ENCODE measurements around the gene CNTNAP1.
"Not testable (repeated sequence)": the region's sequence is repeated elsewhere in the genome, so short reads cannot be mapped to it uniquely, and the experiment has no call there.

The CNTNAP1 gene

DNA sequence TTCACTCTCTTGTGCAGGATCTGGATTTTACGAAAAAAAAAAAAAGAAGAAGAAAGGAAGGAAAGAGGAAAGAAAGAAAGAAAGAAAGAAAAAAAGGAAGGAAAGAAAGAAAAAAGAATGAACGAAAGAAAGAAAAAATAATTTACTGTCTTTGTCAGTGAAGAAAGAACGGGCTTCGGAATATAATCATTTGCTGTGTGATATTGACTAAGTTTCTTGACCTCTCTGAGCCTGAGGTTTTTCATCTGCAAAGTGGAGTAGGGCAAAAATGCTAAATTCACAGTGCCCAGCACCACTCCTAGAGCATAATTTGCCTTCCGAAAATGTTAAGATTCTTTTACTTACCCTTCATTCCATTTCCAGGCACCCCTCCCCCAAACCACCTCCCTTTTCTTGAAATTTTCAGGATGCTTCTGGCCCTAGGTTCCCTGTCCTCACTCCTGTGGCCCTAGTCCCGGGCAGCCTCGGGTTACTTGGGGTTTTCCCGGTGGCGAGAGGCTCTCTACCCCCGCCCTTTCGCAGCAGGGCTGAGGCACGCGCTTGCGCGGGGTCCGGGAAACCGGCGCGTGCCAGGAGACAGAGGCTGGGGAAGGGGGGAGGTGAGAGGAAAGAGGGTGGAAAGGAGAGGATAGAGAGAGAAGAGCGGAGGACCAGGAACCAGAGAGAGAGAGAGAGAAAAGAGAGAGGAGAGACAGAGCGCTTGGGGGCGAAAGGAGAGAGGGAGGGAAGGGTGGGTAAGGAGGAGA is at the start of gene CNTNAP1:
Gene CNTNAP1 (plus strand): TSS at position 556 of the 746 bp plus-strand sequence. CDS start 299 bp downstream, outside the sequence.
- DNase-seq (ENCODE audit: low read depth in 2 of 3, low spot score in 2 of 3): no peak

GRCh38 chr17:42632949-42633444 is 49.3 kb upstream of the CNTNAP1 start:
- DNase-seq (ENCODE audit: low read depth in 2 of 3, low spot score in 2 of 3): no peak

- DNase-seq (ENCODE audit: low read depth in 2 of 3, low spot score in 2 of 3): no peak
These were observed 42.7 kb upstream of the CNTNAP1 start for GRCh38 chr17:42639525-42640113.

GRCh38 chr17:42640121-42640520 is 42.2 kb upstream of the CNTNAP1 start:
- no peak for DNase-seq (ENCODE audit: low read depth in 2 of 3, low spot score in 2 of 3)

DNA sequence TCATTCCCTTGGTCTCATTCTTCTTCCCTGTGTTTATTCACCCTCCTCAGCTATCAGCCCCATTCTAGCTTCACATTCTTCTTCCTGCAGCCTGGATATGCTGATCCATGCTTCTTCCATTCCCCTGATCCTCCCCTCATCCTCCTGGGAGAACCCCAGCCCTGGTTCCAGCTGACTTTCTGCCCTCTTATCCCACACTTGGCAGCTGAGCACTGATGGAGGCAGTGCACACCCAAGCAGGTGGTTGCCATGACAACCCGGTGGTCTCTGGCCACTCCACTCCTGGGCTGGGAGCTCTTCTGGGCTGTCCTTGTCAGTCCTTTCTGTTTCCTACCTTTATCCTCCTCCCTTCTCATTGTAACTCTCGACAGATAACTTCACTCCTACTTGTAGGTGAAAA is 40.0 kb upstream of the CNTNAP1 start:
- DNase-seq (ENCODE audit: low read depth in 2 of 3, low spot score in 2 of 3): no peak

DNA sequence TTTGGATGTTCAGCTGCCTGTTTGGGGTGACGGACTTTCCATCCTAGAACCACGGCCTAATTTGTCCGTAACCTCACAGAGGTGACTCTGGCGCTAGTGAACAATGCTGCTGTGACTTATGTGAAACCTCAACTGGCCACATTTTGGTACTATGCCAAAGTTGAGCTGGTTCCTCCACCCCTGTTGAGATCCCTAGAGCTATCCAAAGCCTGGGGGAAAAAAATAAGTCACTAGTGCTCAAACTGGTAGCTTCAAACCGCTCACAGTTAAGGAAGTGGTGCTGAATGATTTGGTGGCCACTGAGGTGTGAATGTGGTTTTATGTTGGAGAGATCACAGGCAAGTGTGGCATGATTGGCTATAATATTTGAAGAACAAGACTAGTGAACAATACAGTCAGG is 34.6 kb upstream of the CNTNAP1 start:
- no peak for DNase-seq (ENCODE audit: low read depth in 2 of 3, low spot score in 2 of 3)

DNA sequence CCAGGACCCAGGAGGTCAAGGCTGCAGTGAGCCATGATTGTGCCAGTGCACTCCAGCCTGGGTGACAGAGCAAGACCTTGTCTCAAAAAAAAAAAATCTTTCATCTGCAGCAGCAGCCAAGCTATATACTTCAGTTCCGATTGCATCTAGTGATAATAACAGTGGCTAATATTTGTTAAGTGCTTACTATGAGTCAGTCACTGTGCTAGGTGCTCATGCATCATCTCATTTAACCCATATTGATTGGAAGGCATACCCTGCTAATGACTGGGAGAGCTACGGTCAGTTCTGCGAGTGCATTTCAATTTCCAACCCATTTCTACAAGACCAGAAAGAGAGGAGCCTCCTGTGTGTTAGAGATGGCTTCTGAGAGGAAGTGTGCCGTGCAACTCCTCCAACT is 30.9 kb upstream of the CNTNAP1 start:
- no peak for DNase-seq (ENCODE audit: low read depth in 2 of 3, low spot score in 2 of 3)

DNA sequence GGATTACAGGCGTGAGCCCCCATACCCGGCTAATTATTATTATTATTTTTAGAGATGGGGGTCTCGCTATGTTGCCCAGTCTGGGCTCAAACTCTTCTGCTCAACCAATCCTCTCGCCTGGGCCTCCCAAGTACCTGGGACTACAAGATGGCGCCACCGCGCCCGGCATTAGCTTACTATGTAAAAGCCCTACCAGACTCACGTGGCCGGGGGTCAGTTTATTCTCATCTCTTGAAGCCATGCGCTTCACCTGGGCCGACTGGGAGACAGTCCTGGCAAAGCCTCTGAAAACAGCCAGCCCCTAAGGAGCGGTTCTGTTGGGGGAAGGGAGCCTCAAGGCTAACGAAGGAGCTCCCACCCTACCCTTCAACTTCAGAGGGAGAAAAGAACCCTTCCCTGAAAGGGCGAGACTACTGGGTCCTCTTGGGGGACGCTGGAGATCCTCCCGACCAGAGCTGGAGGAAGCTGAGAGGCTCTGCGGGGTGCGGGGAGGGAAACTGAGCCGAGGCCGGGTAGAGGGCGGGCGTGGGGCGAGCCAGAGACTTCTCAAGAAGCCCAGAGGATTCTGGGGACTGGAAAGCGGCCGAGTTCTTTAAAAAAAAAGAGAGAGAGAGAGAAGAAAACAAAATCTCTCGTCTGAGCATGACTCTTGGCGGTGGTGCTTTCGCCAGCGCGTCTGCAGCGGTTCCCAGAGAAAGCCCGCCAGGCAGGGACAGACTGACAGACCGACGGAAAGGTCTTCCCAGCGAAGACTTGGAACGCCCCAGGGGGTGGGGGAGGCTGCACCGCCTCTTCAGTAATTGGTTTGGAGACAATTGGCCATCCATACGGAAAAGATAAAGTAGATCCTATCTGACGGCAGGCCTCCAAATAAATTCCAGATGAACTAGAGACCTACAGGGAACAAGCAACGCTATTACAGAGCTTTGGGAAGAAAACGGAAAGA is 28.9 kb upstream of the CNTNAP1 start:
- DNase-seq (ENCODE audit: low read depth in 2 of 3, low spot score in 2 of 3): no peak

- DNase-seq (ENCODE audit: low read depth in 2 of 3, low spot score in 2 of 3): no peak
These were observed 26.8 kb upstream of the CNTNAP1 start for GRCh38 chr17:42655528-42655927.

- DNase-seq (ENCODE audit: low read depth in 2 of 3, low spot score in 2 of 3): no peak
These were observed 24.3 kb upstream of the CNTNAP1 start for GRCh38 chr17:42657824-42658588.

DNA sequence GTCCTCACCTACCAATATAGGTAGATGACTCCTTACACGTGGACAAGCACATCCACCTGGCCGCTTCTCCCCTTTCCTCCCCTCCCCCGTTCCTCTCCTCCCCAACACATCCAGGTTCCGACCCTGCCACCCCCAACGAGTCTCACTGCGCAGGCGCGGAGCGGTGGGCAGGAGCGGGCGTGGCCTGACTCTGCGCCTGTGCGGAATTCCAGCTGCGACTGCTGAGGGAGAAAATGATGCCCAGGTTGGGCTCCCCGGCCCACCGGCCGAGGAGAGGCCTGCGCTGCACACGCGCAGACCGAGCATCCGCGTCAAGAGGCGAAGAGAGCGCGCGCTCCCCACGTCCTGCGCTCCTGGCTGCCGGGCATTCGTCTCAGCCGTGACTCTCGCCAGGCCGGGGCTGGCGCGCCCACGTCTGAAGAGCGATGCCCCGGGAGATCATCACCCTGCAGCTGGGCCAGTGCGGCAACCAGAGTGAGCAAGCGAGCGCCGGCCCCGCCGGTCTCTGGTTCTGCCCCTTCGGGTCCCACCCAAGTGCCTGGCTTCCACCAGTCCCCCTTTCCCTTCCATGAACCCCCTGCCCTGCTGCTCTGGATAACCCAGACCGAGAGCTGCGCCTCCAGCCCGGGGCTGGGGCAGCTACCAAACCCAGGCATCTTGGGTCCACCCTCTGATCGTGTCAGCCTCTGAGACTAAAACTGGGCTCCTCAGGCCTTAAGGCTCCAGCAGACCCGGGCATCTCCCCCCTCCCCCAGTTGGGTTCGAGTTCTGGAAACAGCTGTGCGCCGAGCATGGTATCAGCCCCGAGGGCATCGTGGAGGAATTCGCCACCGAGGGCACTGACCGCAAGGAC is 23.0 kb upstream of the CNTNAP1 start, which contains the start of gene TUBG2:
Gene TUBG2 (plus strand): TSS at position 206 of the 853 bp plus-strand sequence. CDS start 220 bp downstream, at position 426.
- DNase-seq (ENCODE audit: low read depth in 2 of 3, low spot score in 2 of 3): peak in 1 of 3 experiments; percentile 66

DNA sequence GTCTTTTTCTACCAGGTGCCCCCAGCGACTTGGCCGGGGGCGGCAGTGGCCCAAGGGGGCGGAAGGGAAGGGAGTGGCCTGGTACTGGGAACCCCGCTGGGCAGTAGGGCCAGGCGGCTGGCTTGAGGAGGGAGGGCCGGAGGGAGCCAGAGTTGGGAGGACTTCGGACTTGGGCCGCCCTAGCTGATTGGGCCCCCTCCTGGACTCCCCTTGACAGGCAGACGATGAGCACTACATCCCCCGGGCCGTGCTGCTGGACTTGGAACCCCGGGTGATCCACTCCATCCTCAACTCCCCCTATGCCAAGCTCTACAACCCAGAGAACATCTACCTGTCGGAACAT is 22.4 kb upstream of the CNTNAP1 start:
- not testable (repeated sequence) for DNase-seq (ENCODE audit: low read depth in 2 of 3, low spot score in 2 of 3)

- DNase-seq (ENCODE audit: low read depth in 2 of 3, low spot score in 2 of 3): no peak
These were observed 21.5 kb upstream of the CNTNAP1 start for GRCh38 chr17:42660692-42661345.

GRCh38 chr17:42665581-42666001 is 16.7 kb upstream of the CNTNAP1 start:
- no peak for DNase-seq (ENCODE audit: low read depth in 2 of 3, low spot score in 2 of 3)

DNA sequence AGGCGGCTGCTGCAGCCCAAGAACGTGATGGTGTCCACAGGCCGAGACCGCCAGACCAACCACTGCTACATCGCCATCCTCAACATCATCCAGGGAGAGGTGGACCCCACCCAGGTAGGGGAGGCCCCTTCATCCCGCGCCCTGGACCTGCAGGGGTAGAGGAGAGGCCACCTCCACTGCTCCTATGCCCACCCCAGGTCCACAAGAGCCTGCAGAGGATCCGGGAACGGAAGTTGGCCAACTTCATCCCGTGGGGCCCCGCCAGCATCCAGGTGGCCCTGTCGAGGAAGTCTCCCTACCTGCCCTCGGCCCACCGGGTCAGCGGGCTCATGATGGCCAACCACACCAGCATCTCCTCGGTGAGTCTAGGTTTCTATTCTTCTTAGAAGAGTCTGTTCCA is 16.2 kb upstream of the CNTNAP1 start:
- not testable (repeated sequence) for DNase-seq (ENCODE audit: low read depth in 2 of 3, low spot score in 2 of 3)

GRCh38 chr17:42667088-42667951 is 15.0 kb upstream of the CNTNAP1 start:
- DNase-seq (ENCODE audit: low read depth in 2 of 3, low spot score in 2 of 3): no peak

GRCh38 chr17:42669705-42669976 is 12.7 kb upstream of the CNTNAP1 start:
- no peak for DNase-seq (ENCODE audit: low read depth in 2 of 3, low spot score in 2 of 3)

DNA sequence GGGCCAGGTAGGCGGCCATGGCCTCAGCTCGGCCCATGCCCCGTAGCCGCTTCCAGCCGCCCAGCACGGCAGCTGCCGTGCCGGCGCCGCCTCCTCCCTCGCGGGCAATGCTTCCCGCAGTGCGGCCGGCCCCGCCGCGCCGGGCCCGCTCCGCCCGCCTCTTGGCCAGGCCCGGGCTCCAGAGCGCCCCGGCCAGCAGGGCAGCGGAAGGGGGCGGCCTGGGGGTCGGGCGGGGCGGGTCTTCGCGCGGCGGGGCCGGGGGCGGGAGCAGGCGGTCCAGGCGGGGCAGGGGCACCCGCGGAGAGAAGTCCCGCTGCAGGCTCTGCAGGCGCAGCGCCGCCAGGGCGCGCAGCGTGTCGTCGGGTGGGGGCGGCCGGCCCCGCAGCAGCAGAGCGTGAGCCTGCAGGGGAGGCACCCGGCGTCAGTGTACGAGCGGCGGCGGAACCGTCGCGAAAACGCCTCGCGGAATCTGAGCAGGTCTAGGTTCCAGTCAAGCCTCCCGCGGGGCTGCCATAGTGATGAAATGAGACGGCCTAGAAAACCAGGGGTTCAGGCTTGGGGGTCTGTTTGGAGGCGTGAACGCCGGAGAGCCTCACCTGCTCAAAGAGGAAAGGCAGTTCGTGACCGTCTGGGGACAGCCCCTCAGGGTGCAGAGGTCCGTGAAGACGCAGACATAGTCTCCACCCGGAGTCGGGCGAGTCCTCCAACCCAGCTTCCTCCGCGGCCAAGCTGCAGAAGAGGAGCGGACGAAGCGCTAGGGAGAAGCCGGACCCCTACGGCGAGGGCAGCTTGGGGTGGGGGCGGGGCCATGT is 12.1 kb upstream of the CNTNAP1 start:
- no peak for DNase-seq (ENCODE audit: low read depth in 2 of 3, low spot score in 2 of 3)

All from activated CD8-positive, alpha-beta memory T cell treated with anti-CD3 and anti-CD28 coated beads for 48 hours (primary cell).